ENCODE data around the gene TPP2.

DNA sequence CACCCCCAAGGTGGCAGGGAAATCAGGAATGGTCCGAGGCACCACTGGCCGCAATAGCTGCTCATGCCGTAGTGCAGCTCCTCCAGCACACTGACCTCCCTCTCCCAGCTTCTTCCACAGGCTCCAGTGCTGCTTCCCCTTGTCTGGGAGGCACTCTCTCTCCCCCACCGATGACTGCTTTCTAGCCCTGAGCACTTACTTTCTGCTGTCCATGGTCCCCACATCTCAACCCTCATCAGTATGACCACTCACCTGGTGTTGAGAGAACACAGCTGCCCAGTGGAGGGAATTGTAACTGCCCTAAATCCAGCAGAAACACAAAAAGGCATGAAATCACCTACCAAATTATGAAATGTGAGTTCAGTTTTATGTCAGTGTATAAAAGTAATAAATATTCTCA is 28.9 kb upstream of the TPP2 start:
- TF ChIP-seq POLR2A (IDR thresholded peaks at IDR 0.05) = no peak
- TF ChIP-seq, protein P1, sequence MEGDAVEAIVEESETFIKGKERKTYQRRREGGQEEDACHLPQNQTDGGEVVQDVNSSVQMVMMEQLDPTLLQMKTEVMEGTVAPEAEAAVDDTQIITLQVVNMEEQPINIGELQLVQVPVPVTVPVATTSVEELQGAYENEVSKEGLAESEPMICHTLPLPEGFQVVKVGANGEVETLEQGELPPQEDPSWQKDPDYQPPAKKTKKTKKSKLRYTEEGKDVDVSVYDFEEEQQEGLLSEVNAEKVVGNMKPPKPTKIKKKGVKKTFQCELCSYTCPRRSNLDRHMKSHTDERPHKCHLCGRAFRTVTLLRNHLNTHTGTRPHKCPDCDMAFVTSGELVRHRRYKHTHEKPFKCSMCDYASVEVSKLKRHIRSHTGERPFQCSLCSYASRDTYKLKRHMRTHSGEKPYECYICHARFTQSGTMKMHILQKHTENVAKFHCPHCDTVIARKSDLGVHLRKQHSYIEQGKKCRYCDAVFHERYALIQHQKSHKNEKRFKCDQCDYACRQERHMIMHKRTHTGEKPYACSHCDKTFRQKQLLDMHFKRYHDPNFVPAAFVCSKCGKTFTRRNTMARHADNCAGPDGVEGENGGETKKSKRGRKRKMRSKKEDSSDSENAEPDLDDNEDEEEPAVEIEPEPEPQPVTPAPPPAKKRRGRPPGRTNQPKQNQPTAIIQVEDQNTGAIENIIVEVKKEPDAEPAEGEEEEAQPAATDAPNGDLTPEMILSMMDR (IDR thresholded peaks at IDR 0.05) = no peak
- TF ChIP-seq POLR2AphosphoS5 (IDR thresholded peaks at IDR 0.05) = no peak

Data from prostate gland (tissue), 2 donors.